ENCODE results near the gene IGF2BP2.

IGF2BP2 gene

DNA sequence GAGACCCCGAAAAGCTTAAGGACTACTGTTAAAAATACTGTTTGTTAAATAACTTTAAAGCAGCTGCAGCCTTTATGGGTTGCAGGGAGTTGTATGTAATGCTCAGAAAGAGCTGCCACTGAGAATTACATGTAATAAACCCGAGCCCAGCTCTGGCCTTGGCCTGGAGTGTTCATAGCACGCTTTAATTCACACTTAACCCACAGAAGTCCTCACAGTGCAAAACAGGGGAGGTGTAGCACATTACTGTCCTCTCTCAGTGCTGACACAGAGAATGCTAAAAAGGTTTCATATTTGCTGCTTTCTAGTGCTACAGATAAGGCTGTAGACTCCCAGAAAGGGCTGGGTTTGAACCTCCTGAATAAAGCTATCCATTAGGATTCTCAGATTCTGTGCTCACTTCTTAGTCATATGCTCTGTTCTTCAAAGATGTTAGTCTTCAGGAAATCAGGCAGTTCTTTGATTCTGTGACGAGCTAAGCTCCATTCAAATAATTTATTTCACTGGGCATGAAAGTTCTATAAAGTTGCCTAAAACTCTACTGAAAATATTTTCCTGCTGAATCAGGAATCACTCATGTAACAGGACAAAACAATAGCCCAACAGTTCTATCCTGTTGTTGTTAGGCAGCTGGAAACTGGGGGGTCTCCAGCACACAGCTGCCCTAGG lies 130.7 kb downstream of the IGF2BP2 start:
- TF ChIP-seq, protein P1, sequence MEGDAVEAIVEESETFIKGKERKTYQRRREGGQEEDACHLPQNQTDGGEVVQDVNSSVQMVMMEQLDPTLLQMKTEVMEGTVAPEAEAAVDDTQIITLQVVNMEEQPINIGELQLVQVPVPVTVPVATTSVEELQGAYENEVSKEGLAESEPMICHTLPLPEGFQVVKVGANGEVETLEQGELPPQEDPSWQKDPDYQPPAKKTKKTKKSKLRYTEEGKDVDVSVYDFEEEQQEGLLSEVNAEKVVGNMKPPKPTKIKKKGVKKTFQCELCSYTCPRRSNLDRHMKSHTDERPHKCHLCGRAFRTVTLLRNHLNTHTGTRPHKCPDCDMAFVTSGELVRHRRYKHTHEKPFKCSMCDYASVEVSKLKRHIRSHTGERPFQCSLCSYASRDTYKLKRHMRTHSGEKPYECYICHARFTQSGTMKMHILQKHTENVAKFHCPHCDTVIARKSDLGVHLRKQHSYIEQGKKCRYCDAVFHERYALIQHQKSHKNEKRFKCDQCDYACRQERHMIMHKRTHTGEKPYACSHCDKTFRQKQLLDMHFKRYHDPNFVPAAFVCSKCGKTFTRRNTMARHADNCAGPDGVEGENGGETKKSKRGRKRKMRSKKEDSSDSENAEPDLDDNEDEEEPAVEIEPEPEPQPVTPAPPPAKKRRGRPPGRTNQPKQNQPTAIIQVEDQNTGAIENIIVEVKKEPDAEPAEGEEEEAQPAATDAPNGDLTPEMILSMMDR (IDR thresholded peaks at IDR 0.05; ENCODE audit: low read depth, low read length, missing control alignments), result no peak
- no peak for DNase-seq (ENCODE audit: extremely low read depth, low read depth)
- H3K4me3 ChIP-seq (replicated peaks; ENCODE audit: low read depth, low read length), result no peak overlapping the region

DNA sequence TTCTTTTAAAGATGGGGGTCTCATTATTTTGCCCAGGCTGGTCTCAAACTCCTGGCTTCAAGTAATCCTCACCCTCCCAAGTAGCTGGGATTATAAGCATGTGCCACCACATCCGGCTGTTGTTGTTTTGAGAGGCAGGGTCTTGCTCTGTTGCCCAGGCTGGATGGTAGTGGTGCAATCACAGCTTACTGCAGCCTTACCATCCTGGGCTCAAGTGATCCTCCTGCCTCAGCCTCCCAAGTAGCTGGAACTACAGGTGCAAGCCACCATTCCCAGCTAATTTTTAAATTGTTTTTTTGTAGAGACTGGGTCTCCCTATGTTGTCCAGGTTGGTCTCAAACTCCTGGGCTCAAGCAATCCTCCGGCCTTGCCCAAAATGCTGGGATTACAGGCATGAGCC lies 133.2 kb downstream of the IGF2BP2 start:
- TF ChIP-seq, protein P1 (IDR thresholded peaks at IDR 0.05; ENCODE audit: low read depth, low read length, missing control alignments), result no peak
- H3K4me3 ChIP-seq (replicated peaks; ENCODE audit: low read depth, low read length), result no peak overlapping the region
- no peak for DNase-seq (ENCODE audit: extremely low read depth, low read depth)

DNA sequence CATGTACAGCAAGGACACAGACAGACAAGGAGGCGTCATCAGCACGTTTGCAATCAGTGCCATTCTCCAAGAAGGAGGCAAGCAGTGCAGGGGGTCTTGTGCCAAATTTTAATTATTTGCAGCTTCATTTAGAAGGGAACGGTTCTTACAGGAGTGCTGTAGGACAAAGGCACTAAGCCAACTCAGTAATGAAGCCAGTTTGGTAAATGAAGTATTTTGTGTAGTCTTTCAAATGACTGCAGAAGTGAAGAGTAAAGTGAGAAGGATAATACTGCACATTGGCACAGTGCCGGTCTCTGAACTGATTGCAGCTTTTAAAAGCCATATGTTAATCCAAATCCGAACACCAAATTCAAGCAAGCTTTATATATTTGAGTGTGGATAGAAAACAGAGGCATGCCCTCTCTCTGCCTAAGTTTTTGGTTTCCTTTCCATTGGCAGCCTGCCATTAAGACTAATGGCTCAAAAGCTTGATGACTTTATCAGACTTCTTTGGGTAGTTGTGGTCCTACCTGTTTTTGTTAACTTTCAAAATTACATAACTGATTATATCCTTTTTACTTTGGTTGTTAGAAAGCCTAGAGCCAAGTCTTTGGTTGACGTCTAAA lies 137.5 kb downstream of the IGF2BP2 start:
- no peak for DNase-seq (ENCODE audit: extremely low read depth, low read depth)
- TF ChIP-seq, protein P1 (IDR thresholded peaks at IDR 0.05; ENCODE audit: low read depth, low read length, missing control alignments), result no peak
- no peak overlapping the region for H3K4me3 ChIP-seq (replicated peaks; ENCODE audit: low read depth, low read length)

DNA sequence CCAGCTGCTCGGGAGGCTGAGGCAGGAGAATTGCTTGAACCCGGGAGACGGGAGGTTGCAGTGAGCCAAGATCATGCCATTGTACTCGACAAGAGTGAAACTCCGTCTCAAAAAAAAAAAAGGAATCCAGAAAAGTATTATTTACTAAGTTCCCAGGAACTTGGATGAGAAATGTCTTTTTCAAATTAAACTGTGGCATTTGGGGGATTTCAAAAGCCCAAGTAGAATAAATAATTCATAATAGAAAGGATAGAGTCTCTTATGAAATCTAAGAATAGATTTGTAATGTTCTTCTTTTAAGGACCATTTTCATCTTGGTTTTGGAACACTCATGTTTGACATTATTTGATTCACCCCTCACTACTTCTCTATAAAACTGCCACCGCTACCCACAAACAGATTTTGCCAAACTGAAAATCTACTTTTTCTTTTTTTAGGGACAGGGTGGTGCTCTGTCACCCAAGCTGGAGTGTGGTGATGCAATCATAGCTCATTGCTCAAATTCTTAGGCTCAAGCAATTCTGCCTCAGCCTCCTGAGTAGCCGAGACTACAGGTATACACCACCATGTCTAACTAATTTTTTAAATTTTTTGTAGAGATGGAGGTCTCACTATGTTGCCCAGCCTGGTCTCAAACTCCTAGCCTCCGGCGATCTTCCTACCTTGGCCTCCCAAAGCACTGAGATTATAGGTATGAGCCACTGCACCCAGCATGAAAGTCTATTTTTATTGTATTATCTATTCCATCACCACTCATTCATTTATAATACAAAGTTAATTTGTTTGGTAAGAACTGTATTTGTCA lies 139.4 kb downstream of the IGF2BP2 start:
- DNase-seq (ENCODE audit: extremely low read depth, low read depth), result no peak
- TF ChIP-seq, protein P1 (IDR thresholded peaks at IDR 0.05; ENCODE audit: low read depth, low read length, missing control alignments), result no peak
- no peak overlapping the region for H3K4me3 ChIP-seq (replicated peaks; ENCODE audit: low read depth, low read length)

DNA sequence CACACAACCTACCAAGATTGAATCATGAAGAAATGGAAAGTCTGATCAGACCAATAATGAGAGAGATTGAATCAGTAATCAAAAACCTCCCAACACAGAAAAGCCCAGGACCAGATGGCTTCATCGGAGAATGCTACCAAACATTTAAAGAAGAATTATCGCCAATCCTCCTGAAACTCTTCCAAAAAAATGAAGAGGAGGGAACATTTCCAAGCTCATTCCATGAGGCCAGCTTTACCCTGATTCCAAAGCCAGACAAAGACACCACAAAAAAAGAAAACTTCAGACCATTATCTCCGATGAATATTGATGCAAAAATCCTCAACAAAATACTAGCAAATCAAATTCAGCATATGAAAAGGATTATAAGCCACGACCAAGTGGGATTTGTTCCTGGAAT lies 144.6 kb downstream of the IGF2BP2 start:
- H3K4me3 ChIP-seq (replicated peaks; ENCODE audit: low read depth, low read length), result no peak overlapping the region
- TF ChIP-seq, protein P1 (IDR thresholded peaks at IDR 0.05; ENCODE audit: low read depth, low read length, missing control alignments), result no peak
- DNase-seq (ENCODE audit: extremely low read depth, low read depth), result no peak

DNA sequence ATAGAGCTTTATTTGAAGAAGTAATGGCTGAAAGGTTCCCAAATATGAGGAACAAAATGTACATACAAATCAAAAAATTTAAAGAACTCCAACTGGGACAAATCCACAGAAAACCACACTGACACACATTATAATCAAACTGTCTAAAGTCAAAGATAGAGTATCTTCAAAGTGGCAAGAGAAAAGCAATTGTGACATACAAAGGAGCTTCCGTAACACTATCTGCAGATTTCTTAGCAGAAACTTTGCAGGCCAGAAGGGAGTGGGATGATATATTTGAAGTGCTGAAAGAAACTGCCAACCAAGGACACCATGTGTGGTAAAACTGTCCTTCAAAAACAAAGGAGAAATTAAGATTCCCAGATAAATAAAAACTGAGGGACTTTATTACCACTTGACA lies 146.8 kb downstream of the IGF2BP2 start:
- TF ChIP-seq, protein P1 (IDR thresholded peaks at IDR 0.05; ENCODE audit: low read depth, low read length, missing control alignments), result no peak
- H3K4me3 ChIP-seq (replicated peaks; ENCODE audit: low read depth, low read length), result no peak overlapping the region
- DNase-seq (ENCODE audit: extremely low read depth, low read depth), result no peak
